Measurements from ENCODE around the gene SYT8.

DNA sequence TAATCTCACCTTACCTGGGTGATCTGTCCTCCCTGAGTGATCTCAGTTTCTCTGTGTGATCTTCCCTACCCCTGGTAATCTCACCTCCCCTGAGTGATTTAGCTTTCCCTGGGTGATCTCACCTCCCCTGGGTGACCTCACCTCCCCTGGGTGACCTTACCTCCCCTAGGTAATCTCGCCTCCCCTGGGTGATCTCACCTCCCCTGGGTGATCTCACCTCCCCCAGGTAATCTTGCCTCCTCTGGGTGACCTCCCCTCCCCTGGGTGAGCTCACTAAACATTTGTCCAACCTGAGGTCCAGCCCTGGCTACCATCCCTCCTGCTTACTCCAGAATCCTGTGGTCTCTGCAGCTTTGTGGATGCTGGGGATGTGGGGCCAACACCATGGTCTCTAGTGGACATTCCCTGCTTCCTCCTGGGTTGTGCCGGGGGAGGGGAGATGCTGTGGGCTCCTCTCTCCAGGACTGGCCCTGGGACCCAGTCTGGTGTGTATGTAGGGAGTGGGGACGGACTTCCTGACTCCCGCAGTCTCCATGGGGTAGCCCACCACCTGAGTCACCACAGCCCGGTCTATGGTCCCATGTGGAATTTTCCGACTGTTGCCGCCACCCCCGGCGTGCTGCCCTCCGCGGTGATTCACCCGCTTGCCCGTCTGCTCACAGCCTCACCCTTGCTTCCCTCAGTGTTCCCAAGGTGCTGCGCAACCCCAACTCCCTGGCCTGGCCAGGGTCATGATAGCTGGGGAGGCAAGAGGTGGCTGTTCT is 28.0 kb downstream of the SYT8 start:
- TF ChIP-seq NRF1 (IDR thresholded peaks at IDR 0.05; ENCODE audit: low read depth, low read length): no peak
- TF ChIP-seq, protein P1, sequence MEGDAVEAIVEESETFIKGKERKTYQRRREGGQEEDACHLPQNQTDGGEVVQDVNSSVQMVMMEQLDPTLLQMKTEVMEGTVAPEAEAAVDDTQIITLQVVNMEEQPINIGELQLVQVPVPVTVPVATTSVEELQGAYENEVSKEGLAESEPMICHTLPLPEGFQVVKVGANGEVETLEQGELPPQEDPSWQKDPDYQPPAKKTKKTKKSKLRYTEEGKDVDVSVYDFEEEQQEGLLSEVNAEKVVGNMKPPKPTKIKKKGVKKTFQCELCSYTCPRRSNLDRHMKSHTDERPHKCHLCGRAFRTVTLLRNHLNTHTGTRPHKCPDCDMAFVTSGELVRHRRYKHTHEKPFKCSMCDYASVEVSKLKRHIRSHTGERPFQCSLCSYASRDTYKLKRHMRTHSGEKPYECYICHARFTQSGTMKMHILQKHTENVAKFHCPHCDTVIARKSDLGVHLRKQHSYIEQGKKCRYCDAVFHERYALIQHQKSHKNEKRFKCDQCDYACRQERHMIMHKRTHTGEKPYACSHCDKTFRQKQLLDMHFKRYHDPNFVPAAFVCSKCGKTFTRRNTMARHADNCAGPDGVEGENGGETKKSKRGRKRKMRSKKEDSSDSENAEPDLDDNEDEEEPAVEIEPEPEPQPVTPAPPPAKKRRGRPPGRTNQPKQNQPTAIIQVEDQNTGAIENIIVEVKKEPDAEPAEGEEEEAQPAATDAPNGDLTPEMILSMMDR (IDR thresholded peaks at IDR 0.05): no peak
- TF ChIP-seq MXI1 (IDR thresholded peaks at IDR 0.05; ENCODE audit: low read depth, low read length): no peak
- TF ChIP-seq GATA2 (CRISPR knock-in tag; IDR thresholded peaks at IDR 0.05): no peak
- TF ChIP-seq GABPA (IDR thresholded peaks at IDR 0.05; ENCODE audit: low read depth): no peak
- TF ChIP-seq JUND (IDR thresholded peaks at IDR 0.05): no peak
- no peak for TF ChIP-seq RFX5 (IDR thresholded peaks at IDR 0.05; ENCODE audit: low read length)
